Ishikawa (cell line): ENCODE results near the gene PSMC2.

Source experiments
- EP300 ChIP-seq: IDR thresholded peaks from 2 replicates; pipeline ENCODE4 v1.6.1; 2012; ENCODE audit warnings: borderline replicate concordance
- REST ChIP-seq: IDR thresholded peaks from 2 replicates; pipeline ENCODE4 v1.6.1; 2012; ENCODE audit warnings: low read depth, mild to moderate bottlenecking
- TAF1 ChIP-seq: IDR thresholded peaks from 2 replicates; pipeline ENCODE4 v1.6.1; 2012; ENCODE audit warnings: low read depth, mild to moderate bottlenecking
- ZBTB7A ChIP-seq: IDR thresholded peaks from 2 replicates; pipeline ENCODE4 v1.6.1; 2012; ENCODE audit warnings: low read depth
- TF ChIP-seq, protein P1 (sequence below): IDR thresholded peaks from 2 replicates; pipeline ENCODE4 v1.6.1; 2012

DNA sequence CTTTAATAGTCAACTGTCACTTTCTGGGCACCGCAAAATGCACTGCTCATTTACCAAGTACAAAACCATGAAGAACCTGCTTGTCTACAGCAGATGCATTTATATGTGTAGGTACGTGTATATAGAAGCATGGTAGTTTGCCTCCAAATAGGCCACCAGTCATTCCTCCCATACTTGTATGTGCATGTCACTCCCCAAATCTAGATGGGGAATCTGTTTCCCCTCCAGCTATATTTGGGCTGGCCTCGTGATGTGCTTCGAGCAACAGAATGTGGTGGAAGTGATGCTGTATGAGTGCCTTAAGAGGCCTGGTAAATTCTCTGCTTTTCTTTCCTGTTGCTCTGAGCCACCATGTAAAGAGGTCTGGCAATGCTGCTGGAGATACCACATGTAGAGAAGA, 47.1 kb downstream of the PSMC2 start:
- TF ChIP-seq EP300 = no peak
- TF ChIP-seq REST = no peak
- TF ChIP-seq ZBTB7A = no peak
- TF ChIP-seq TAF1 = no peak
- TF ChIP-seq, protein P1, sequence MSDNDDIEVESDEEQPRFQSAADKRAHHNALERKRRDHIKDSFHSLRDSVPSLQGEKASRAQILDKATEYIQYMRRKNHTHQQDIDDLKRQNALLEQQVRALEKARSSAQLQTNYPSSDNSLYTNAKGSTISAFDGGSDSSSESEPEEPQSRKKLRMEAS = no peak
